ENCODE data around the gene PSME3. TPM values are rescaled to one million over a fixed set of nuclear protein-coding genes. Genes with fewer than 3 reads are reported as not detected.
A peak's percentile ranks its signal among the peaks of the same experiment; 100 is the strongest.

Gene PSME3
- total and polyA plus RNA-seq, 2 of the 13 experiments (the other 11 are each of a cell fraction or from before 2014, with no cell fraction given): 66.3 to 135 TPM

- TF ChIP-seq ZNF691 (CRISPR knock-in tag; IDR thresholded peaks at IDR 0.05; ENCODE audit: borderline replicate concordance, low read depth) (no peak; the same call in 1 of the 2 replicates), ZC3H4 (CRISPR knock-in tag; IDR thresholded peaks at IDR 0.05; ENCODE audit: borderline replicate concordance) (no peak; the same call in 1 of the 2 replicates), ZNF709 (CRISPR knock-in tag; IDR thresholded peaks at IDR 0.05) (peak; percentile 82; the same call in 1 of the 2 replicates), ZNF275 (CRISPR knock-in tag; IDR thresholded peaks at IDR 0.05; ENCODE audit: borderline replicate concordance) (peak; percentile 98), TOE1 (CRISPR knock-in tag; IDR thresholded peaks at IDR 0.05) (peak; percentile 93), FOXA3 (CRISPR knock-in tag; IDR thresholded peaks at IDR 0.05) (peak; percentile 65; the same call in 1 of the 2 replicates), ZNF138 (CRISPR knock-in tag; IDR thresholded peaks at IDR 0.05; ENCODE audit: low read depth) (peak; percentile 94), ZMYM3 (CRISPR knock-in tag; IDR thresholded peaks at IDR 0.05) (peak; percentile 93), BCL6 (CRISPR knock-in tag; IDR thresholded peaks at IDR 0.05) (peak; percentile 63), MAX (IDR thresholded peaks at IDR 0.05) (peak; percentile 99), SALL1 (CRISPR knock-in tag; IDR thresholded peaks at IDR 0.05) (peak; percentile 96), FOXA1 (IDR thresholded peaks at IDR 0.05) (no peak), FOXA1 (CRISPR knock-in tag; IDR thresholded peaks at IDR 0.05) (peak; percentile 45; the same call in 1 of the 2 replicates), HNRNPK (IDR thresholded peaks at IDR 0.05; ENCODE audit: low read depth, low read length, poor library complexity, severe bottlenecking) (no peak), BCLAF1 (IDR thresholded peaks at IDR 0.05) (no peak), KDM3A (CRISPR knock-in tag; IDR thresholded peaks at IDR 0.05; ENCODE audit: low read depth) (peak; percentile 78; the same call in 1 of the 2 replicates), ZSCAN29 (CRISPR knock-in tag; conservative IDR thresholded peaks at IDR 0.05) (peak; percentile 59; the same call in 1 of the 2 replicates), ZNF556 (CRISPR knock-in tag; IDR thresholded peaks at IDR 0.05; ENCODE audit: borderline replicate concordance) (peak; percentile 93; the same call in 1 of the 2 replicates), KAT2B (IDR thresholded peaks at IDR 0.05; ENCODE audit: borderline replicate concordance, low read depth, low read length) (peak; percentile 17; the same call in 1 of the 2 replicates), ZNF460 (CRISPR knock-in tag; IDR thresholded peaks at IDR 0.05; ENCODE audit: borderline replicate concordance) (no peak), TRIM24 (CRISPR knock-in tag; IDR thresholded peaks at IDR 0.05) (no peak), ATAD3A (CRISPR knock-in tag; IDR thresholded peaks at IDR 0.05) (no peak), BHLHE40 (IDR thresholded peaks at IDR 0.05; ENCODE audit: low read length) (peak; percentile 23; the same call in 1 of the 2 replicates), U2AF2 (IDR thresholded peaks at IDR 0.05; ENCODE audit: low read depth, low read length) (no peak), ZNF441 (CRISPR knock-in tag; IDR thresholded peaks at IDR 0.05; ENCODE audit: borderline replicate concordance) (peak; percentile 92), MEIS2 (CRISPR knock-in tag; IDR thresholded peaks at IDR 0.05) (peak; percentile 84)
Measured at GRCh38 chr17:42798383-42799380, 34.5 kb upstream of the PSME3 start, which contains the start of the genes CNTD1 and COA3 (continued).

Data from HepG2 (cell line).